HEK293 (cell line): Measurements from ENCODE around the gene ALDH4A1.

Source experiments
- CTCF ChIA-PET: fragments of 350-600 bp; formaldehyde crosslinking; extraction: SDS; loops from one replicate; lab custom pipeline; 2021; ENCODE audit warnings: antibody characterized with exemption; lab: Yijun Ruan, JAX
- POLR2A ChIA-PET: fragments of 300-600 bp; formaldehyde crosslinking; extraction: SDS; loops from one replicate; lab custom pipeline; 2020; ENCODE audit warnings: antibody characterized with exemption, inconsistent platforms; lab: Yijun Ruan, JAX
- H3K27ac ChIP-seq: fragments of 200-500 bp; sonication (Bioruptor generic); 2 replicates; pipeline ENCODE4 v1.5.1; 2014; ENCODE audit warnings: low read depth, low read length, control low read depth, inconsistent platforms; ENCODE audit errors: extremely low read depth
- H3K36me3 ChIP-seq, 2 experiments: fragments of 200-500 bp in 1 of 2; sonication (Bioruptor generic) in 1 of 2; 1 replicate in 1 of 2; 2 replicates in 1 of 2; pipeline ENCODE4 v1.5.1; 2014 to 2017; ENCODE audit warnings: inconsistent platforms in 2 of 2, low read length in 2 of 2; ENCODE audit not compliant: control insufficient read depth in 2 of 2, insufficient read depth in 1 of 2
- H3K4me1 ChIP-seq: fragments of 200-500 bp; sonication (Bioruptor generic); 2 replicates; pipeline ENCODE4 v1.5.1; 2014; ENCODE audit warnings: mild to moderate bottlenecking, low read length, inconsistent platforms; ENCODE audit not compliant: control insufficient read depth, insufficient read depth
- H3K4me3 ChIP-seq: 2 replicates; pipeline ENCODE4 v1.5.1; 2011; ENCODE audit warnings: low read depth, mild to moderate bottlenecking, control low read depth, low read length, moderate library complexity
- H3K9me3 ChIP-seq: fragments of 200-500 bp; sonication (Bioruptor generic); 2 replicates; pipeline ENCODE4 v1.5.1; 2014; ENCODE audit warnings: low read depth, low read length, inconsistent platforms; ENCODE audit not compliant: control insufficient read depth, insufficient read depth
- INSM2 ChIP-seq: fragments of 450-650 bp; formaldehyde crosslinking; IDR thresholded peaks from 2 replicates; pipeline ENCODE4 v1.5.1; 2016; ENCODE audit warnings: missing biosample characterization, missing genetic modification characterization
- KLF8 ChIP-seq: fragments of 450-650 bp; formaldehyde crosslinking; IDR thresholded peaks from 2 replicates; pipeline ENCODE4 v1.5.1; 2016; ENCODE audit warnings: missing biosample characterization, missing genetic modification characterization
- REST ChIP-seq: fragments of 450-650 bp; formaldehyde crosslinking; IDR thresholded peaks from 2 replicates; pipeline ENCODE4 v1.5.1; 2016; ENCODE audit warnings: missing biosample characterization, missing genetic modification characterization
- SALL2 ChIP-seq: fragments of 450-650 bp; formaldehyde crosslinking; IDR thresholded peaks from 2 replicates; pipeline ENCODE4 v1.5.0; 2017; ENCODE audit warnings: missing biosample characterization, mild to moderate bottlenecking, missing genetic modification characterization, borderline replicate concordance
- YY1 ChIP-seq: fragments of 450-650 bp; formaldehyde crosslinking; IDR thresholded peaks from 2 replicates; pipeline ENCODE4 v1.5.1; 2018; ENCODE audit warnings: missing biosample characterization, missing genetic modification characterization
- ZEB2 ChIP-seq: fragments of 450-650 bp; formaldehyde crosslinking; IDR thresholded peaks from 2 replicates; pipeline ENCODE4 v1.5.1; 2016; ENCODE audit warnings: missing biosample characterization, missing genetic modification characterization
- ZNF184 ChIP-seq: fragments of 450-650 bp; IDR thresholded peaks from 2 replicates; pipeline ENCODE4 v1.5.1; 2018; ENCODE audit warnings: missing biosample characterization, mild to moderate bottlenecking, missing genetic modification characterization
- ZNF426 ChIP-seq: fragments of 450-650 bp; formaldehyde crosslinking; IDR thresholded peaks from 2 replicates; pipeline ENCODE4 v1.5.1; 2017; ENCODE audit warnings: missing biosample characterization, missing genetic modification characterization, mild to moderate bottlenecking, inconsistent platforms, moderate library complexity
- ZNF510 ChIP-seq: fragments of 450-650 bp; formaldehyde crosslinking; IDR thresholded peaks from 2 replicates; pipeline ENCODE4 v1.5.1; 2018; ENCODE audit warnings: mild to moderate bottlenecking, missing genetic modification characterization, missing biosample characterization; ENCODE audit not compliant: insufficient replicate concordance
- ZNF518A ChIP-seq: fragments of 450-650 bp; formaldehyde crosslinking; conservative IDR thresholded peaks from 2 replicates; pipeline ENCODE4 v1.5.1; 2016; ENCODE audit warnings: low read depth, missing biosample characterization, missing genetic modification characterization

Gene ALDH4A1

GRCh38 chr1:18885311-18886002 lies 16.9 kb downstream of the ALDH4A1 start:
- CTCF ChIA-PET, result interaction anchor here (1.1 to 3.4 kb wide), 12 partner anchors 11 to 225 kb away, joined by 3 to 29 read pairs (median 8); partner anchors contain the start of gene ALDH4A1
- Histone ChIP-seq H3K4me3 (no peak overlapping the region), H3K27ac (no peak overlapping the region)

More at GRCh38 chr1:18885311-18886002, 16.9 kb downstream of the ALDH4A1 start:
- Histone ChIP-seq H3K4me1 (no peaks in the 10 kb centered on the region), H3K36me3 (peaks cover 0 to 7% of the 10 kb centered on the region in 2 experiments; a peak in 1 of 3 replicates), H3K9me3 (no peaks in the 10 kb centered on the region)
- TF ChIP-seq KLF8 (tag by site-specific recombination) (no peak), SALL2 (tag by site-specific recombination) (no peak), ZNF510 (no peak), INSM2 (tag by site-specific recombination) (no peak), ZNF426 (tag by site-specific recombination) (no peak), ZNF518A (tag by site-specific recombination) (no peak), ZEB2 (tag by site-specific recombination) (no peak), REST (tag by site-specific recombination) (no peak), ZNF184 (tag by site-specific recombination) (no peak), YY1 (tag by site-specific recombination) (no peak)
- POLR2A ChIA-PET, result no interaction called here
